Measurements from ENCODE around the gene TCF7L2.
A peak's percentile ranks its signal among the peaks of the same experiment; 100 is the strongest.
"Not testable (repeated sequence)": the region's sequence is repeated elsewhere in the genome, so short reads cannot be mapped to it uniquely, and the experiment has no call there.

Gene TCF7L2

GRCh38 chr10:113087165-113088029, 137.3 kb downstream of the TCF7L2 start:
- DNase-seq (ENCODE audit: extremely low read depth in 1 of 2, low read depth in 1 of 2): no peak

GRCh38 chr10:113088194-113088593, 138.1 kb downstream of the TCF7L2 start:
- no peak for DNase-seq (ENCODE audit: extremely low read depth in 1 of 2, low read depth in 1 of 2)

- DNase-seq (ENCODE audit: extremely low read depth in 1 of 2, low read depth in 1 of 2): no peak
Observed at GRCh38 chr10:113089551-113089950, 139.5 kb downstream of the TCF7L2 start.

GRCh38 chr10:113091920-113092319, 141.9 kb downstream of the TCF7L2 start:
- no peak for DNase-seq (ENCODE audit: extremely low read depth in 1 of 2, low read depth in 1 of 2)

- DNase-seq (ENCODE audit: extremely low read depth in 1 of 2, low read depth in 1 of 2): no peak
Observed at GRCh38 chr10:113093188-113094113, 143.4 kb downstream of the TCF7L2 start.

- no peak for DNase-seq (ENCODE audit: extremely low read depth in 1 of 2, low read depth in 1 of 2)
Observed at GRCh38 chr10:113094114-113094486, 144.1 kb downstream of the TCF7L2 start.

GRCh38 chr10:113095419-113096127, 145.5 kb downstream of the TCF7L2 start:
- DNase-seq (ENCODE audit: extremely low read depth in 1 of 2, low read depth in 1 of 2): no peak

GRCh38 chr10:113096128-113096996, 146.3 kb downstream of the TCF7L2 start:
- DNase-seq (ENCODE audit: extremely low read depth in 1 of 2, low read depth in 1 of 2): no peak

- no peak for DNase-seq (ENCODE audit: extremely low read depth in 1 of 2, low read depth in 1 of 2)
Observed at GRCh38 chr10:113097036-113097435, 147.0 kb downstream of the TCF7L2 start.

GRCh38 chr10:113099431-113100183, 149.6 kb downstream of the TCF7L2 start:
- no peak for DNase-seq (ENCODE audit: extremely low read depth in 1 of 2, low read depth in 1 of 2)

- no peak for DNase-seq (ENCODE audit: extremely low read depth in 1 of 2, low read depth in 1 of 2)
Observed at GRCh38 chr10:113100281-113100680, 150.2 kb downstream of the TCF7L2 start.

- no peak for DNase-seq (ENCODE audit: extremely low read depth in 1 of 2, low read depth in 1 of 2)
Observed at GRCh38 chr10:113103131-113103840, 153.2 kb downstream of the TCF7L2 start.

GRCh38 chr10:113104047-113104446, 154.0 kb downstream of the TCF7L2 start:
- DNase-seq (ENCODE audit: extremely low read depth in 1 of 2, low read depth in 1 of 2): no peak

- peak in 1 of 2 donors; percentile 3 for DNase-seq (ENCODE audit: extremely low read depth in 1 of 2, low read depth in 1 of 2)
Observed at GRCh38 chr10:113108194-113108835, 158.3 kb downstream of the TCF7L2 start.

- no peak for DNase-seq (ENCODE audit: extremely low read depth in 1 of 2, low read depth in 1 of 2)
Observed at GRCh38 chr10:113108948-113109347, 158.9 kb downstream of the TCF7L2 start.

GRCh38 chr10:113109482-113109881, 159.4 kb downstream of the TCF7L2 start:
- not testable (repeated sequence) for DNase-seq (ENCODE audit: extremely low read depth in 1 of 2, low read depth in 1 of 2)

GRCh38 chr10:113111260-113111659, 161.2 kb downstream of the TCF7L2 start:
- DNase-seq (ENCODE audit: extremely low read depth in 1 of 2, low read depth in 1 of 2): no peak

All from activated CD8-positive, alpha-beta memory T cell treated with anti-CD3 and anti-CD28 coated beads for 1 hour (primary cell).